IPS-15b (cell line): ENCODE results near the gene PLA2G5.
"Not testable (repeated sequence)": the region's sequence is repeated elsewhere in the genome, so short reads cannot be mapped to it uniquely, and the experiment has no call there.

Experiments
- H3K27me3 ChIP-seq: one replicate; pipeline ENCODE4 v1.6.1; 2013; ENCODE audit warnings: low read length; ENCODE audit not compliant: control insufficient read depth, insufficient read depth
- H3K36me3 ChIP-seq: one replicate; pipeline ENCODE4 v1.6.1; 2013; ENCODE audit warnings: low read length; ENCODE audit not compliant: control insufficient read depth, insufficient read depth
- H3K4me1 ChIP-seq: one replicate; pipeline ENCODE4 v1.6.1; 2013; ENCODE audit warnings: mild to moderate bottlenecking, low read length; ENCODE audit not compliant: control insufficient read depth, insufficient read depth
- H3K4me3 ChIP-seq: one replicate; pipeline ENCODE4 v1.5.1; 2013; ENCODE audit warnings: low read depth, low read length
- H3K9ac ChIP-seq: one replicate; pipeline ENCODE4 v1.6.1; 2013; ENCODE audit warnings: low read depth, mild to moderate bottlenecking, low read length
- H3K9me3 ChIP-seq: one replicate; pipeline ENCODE4 v1.6.1; 2013; ENCODE audit warnings: mild to moderate bottlenecking, low read length; ENCODE audit not compliant: control insufficient read depth, insufficient read depth

PLA2G5 gene

GRCh38 chr1:20126041-20126805 lies 56.2 kb downstream of the PLA2G5 start:
- no peak overlapping the region for H3K9ac ChIP-seq
- no peaks in the 10 kb centered on the region for H3K9me3 ChIP-seq
- no peak overlapping the region for H3K4me3 ChIP-seq
- H3K36me3 ChIP-seq: no peaks in the 10 kb centered on the region
- H3K27me3 ChIP-seq: peaks cover 3% of the 10 kb centered on the region
- H3K4me1 ChIP-seq: no peaks in the 10 kb centered on the region

DNA sequence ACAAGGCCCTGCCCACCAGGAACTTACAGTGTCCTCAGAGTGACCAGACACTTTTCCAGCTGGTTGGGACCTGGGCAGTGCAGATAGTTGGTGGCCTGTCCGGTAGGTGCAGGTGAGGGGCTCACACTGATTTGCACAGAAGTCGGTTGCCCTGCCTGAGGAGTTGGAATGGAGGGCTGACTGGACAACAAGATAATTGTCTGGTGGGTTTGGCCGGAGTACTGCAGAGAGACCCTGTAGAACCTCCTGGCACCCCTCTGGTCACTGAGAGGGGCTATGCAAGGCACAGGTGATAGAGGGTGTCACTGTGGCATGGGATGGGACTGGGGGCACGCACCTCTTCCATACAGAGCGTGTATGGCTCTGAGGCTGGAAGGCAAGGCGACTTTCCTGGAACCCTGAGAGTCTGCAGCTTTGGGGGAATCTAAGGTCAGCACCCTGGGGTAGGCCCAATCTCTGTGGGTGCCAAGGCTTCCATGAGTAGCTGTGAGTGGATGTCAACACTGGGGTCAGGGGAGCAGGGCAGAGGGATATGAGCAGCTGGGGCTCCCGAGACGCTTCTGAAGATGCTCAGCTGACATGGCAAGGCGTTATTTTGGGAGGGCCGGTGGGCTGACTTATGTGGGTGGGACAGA lies 56.9 kb downstream of the PLA2G5 start:
- no peaks in the 10 kb centered on the region for H3K36me3 ChIP-seq
- H3K9ac ChIP-seq: no peak overlapping the region
- no peak overlapping the region for H3K4me3 ChIP-seq
- H3K27me3 ChIP-seq: no peaks in the 10 kb centered on the region
- H3K4me1 ChIP-seq: no peaks in the 10 kb centered on the region
- no peaks in the 10 kb centered on the region for H3K9me3 ChIP-seq

DNA sequence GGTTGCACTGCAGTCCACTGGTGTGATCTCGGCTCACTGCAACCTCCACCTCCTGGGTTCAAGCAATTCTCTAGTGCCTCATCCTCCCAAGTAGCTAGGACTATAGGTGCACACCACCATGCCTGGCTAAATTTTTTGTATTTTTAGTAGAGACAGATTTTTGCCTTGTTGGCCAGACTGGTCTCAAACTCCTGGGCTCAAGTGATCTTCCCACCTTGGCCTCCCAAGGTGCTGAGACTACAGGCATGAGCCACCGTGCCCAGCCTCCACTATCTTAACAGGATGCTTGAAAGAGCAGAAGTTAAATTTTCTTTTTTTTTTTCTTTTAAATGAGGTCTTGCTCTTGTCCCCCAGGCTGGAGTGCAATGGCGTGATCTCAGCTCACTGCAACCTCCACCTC lies 60.5 kb downstream of the PLA2G5 start:
- H3K9ac ChIP-seq, H3K27me3 ChIP-seq, H3K4me1 ChIP-seq, H3K9me3 ChIP-seq, H3K36me3 ChIP-seq, H3K4me3 ChIP-seq: not testable (repeated sequence)

DNA sequence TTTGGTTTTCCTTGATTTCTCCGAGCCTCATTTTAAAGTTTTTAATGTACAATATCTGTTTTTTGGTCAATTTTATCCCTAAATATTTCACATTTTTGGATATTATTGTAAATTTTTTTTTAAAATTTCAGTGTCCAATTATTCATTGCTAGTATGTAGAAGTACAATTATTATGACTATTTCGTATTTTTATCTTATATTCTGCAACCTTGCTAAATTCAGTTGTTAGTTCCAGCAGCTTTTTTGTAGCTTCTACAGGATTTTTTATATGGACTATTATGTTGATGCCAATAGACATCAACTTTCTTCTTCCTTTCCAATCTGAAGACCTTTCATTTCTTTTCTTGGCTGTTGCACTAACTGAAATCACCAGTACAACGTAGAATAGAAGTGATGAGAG lies 65.0 kb downstream of the PLA2G5 start:
- H3K4me1 ChIP-seq: no peaks in the 10 kb centered on the region
- no peaks in the 10 kb centered on the region for H3K9me3 ChIP-seq
- H3K4me3 ChIP-seq: no peak overlapping the region
- no peaks in the 10 kb centered on the region for H3K36me3 ChIP-seq
- H3K27me3 ChIP-seq: no peaks in the 10 kb centered on the region
- no peak overlapping the region for H3K9ac ChIP-seq

DNA sequence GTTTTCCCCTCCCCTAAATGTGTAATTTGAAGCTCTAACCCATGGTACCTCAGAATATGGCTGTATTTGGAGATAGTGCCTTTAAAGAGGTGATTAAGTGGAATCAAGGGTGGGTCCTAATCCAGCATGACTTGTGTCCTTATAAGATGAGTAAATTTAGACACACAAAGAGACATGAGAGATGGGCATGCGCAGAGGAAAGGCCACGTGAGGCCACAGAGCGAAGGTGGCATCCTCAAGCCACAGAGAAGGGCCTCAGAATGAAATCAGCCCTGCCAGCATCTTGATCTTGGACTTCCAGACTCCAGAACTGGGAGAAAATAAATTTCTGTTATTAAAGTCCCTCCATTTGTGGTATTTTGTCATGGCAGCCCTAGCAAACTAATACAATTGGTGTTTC lies 66.3 kb downstream of the PLA2G5 start:
- no peaks in the 10 kb centered on the region for H3K27me3 ChIP-seq
- H3K4me3 ChIP-seq: no peak overlapping the region
- no peaks in the 10 kb centered on the region for H3K36me3 ChIP-seq
- no peaks in the 10 kb centered on the region for H3K4me1 ChIP-seq
- H3K9ac ChIP-seq: no peak overlapping the region
- no peaks in the 10 kb centered on the region for H3K9me3 ChIP-seq

- Histone ChIP-seq H3K9ac (no peak overlapping the region), H3K4me1 (no peaks in the 10 kb centered on the region), H3K4me3 (no peak overlapping the region), H3K36me3 (no peaks in the 10 kb centered on the region), H3K27me3 (no peaks in the 10 kb centered on the region), H3K9me3 (no peaks in the 10 kb centered on the region)
Observed at GRCh38 chr1:20137055-20137454, 67.1 kb downstream of the PLA2G5 start.

- Histone ChIP-seq H3K9ac (no peak overlapping the region), H3K4me1 (no peaks in the 10 kb centered on the region), H3K27me3 (no peaks in the 10 kb centered on the region), H3K4me3 (no peak overlapping the region), H3K36me3 (no peaks in the 10 kb centered on the region), H3K9me3 (no peaks in the 10 kb centered on the region)
Observed at GRCh38 chr1:20137604-20138003, 67.6 kb downstream of the PLA2G5 start.

DNA sequence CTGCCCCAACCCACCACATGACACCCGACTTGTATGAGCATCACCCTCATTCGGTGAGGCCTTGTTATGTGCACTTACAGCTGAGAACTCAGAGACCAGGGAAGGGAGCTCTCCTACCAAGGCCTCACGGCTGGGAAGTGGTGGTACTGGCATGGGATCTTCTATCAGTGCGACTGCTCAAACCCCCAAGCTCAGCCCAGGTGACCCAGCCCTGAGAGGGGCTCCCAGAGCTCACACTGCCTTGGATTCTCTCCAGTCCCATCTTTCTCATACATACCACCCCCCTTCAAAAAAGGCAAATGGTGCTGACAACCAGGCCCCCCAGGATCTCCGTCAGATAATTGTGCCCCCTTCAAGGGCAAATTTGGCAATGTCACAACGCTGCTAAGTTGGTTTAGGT lies 68.4 kb downstream of the PLA2G5 start:
- no peak overlapping the region for H3K9ac ChIP-seq

GRCh38 chr1:20138961-20139550 lies 69.1 kb downstream of the PLA2G5 start, which contains the start of gene PLA2G2F:
PLA2G2F (plus strand) TSS chr1:20139323; CDS start chr1:20139428, 105 bp downstream.
- Histone ChIP-seq H3K9me3 (no peaks in the 10 kb centered on the region), H3K9ac (no peak within 1 kb of the TSS), H3K36me3 (no peaks in the 10 kb centered on the region), H3K4me3 (no peak within 1 kb of the TSS), H3K27me3 (no peaks in the 10 kb centered on the region), H3K4me1 (no peaks in the 10 kb centered on the region)

More for the DNA sequence above, 68.4 kb downstream of the PLA2G5 start:
- Histone ChIP-seq H3K9me3 (no peaks in the 10 kb centered on the region), H3K36me3 (no peaks in the 10 kb centered on the region), H3K27me3 (no peaks in the 10 kb centered on the region), H3K4me1 (no peaks in the 10 kb centered on the region), H3K4me3 (no peak overlapping the region)

DNA sequence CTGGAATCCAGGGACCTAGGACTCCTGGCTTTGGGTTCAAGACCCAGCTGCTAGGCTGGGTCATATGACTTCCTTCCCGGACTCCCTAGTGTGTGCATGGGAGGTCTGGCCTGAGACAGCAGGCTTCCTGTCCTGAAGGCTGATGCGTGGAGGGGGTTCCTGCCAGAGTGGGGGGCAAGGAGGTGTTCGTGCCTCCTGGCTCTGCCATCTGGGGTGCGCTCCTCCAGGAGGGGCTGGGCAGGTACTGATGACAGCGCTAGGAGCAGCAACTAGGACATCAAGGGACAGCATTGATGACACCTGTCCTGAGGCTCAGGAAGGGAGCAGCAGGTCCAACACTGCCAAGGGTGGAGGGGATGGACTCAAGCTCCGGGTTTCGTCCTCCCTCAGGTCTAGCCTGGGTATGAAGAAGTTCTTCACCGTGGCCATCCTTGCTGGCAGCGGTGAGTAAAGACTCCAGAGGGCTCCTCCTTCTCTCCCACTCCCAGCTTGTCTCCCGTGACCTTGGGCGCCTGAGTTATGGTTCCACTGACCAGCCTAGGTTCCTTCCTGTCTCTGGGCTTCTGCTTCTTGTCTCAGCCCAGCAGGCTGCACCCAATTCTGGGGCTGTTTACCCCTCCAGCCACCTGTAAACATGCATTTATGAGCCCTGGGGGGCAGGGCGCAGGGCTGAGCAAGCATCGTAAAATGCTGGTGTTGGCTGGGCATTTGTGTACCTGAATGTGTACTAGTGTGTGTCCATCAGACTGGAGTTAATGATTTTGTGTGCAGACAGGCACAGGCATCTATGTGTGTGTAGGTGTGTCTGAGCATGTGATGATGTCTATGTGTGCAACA lies 70.0 kb downstream of the PLA2G5 start:
- Histone ChIP-seq H3K27me3 (no peaks in the 10 kb centered on the region), H3K4me1 (no peaks in the 10 kb centered on the region), H3K9ac (no peak overlapping the region), H3K4me3 (no peak overlapping the region), H3K36me3 (no peaks in the 10 kb centered on the region), H3K9me3 (no peaks in the 10 kb centered on the region)

- no peak overlapping the region for H3K9ac ChIP-seq
- no peaks in the 10 kb centered on the region for H3K27me3 ChIP-seq
- H3K4me3 ChIP-seq: no peak overlapping the region
- H3K4me1 ChIP-seq: no peaks in the 10 kb centered on the region
- H3K36me3 ChIP-seq: no peaks in the 10 kb centered on the region
- no peaks in the 10 kb centered on the region for H3K9me3 ChIP-seq
Observed at GRCh38 chr1:20141001-20141400, 71.0 kb downstream of the PLA2G5 start.
